Measurements from ENCODE around the gene CHST13.

- TF ChIP-seq, protein P1, sequence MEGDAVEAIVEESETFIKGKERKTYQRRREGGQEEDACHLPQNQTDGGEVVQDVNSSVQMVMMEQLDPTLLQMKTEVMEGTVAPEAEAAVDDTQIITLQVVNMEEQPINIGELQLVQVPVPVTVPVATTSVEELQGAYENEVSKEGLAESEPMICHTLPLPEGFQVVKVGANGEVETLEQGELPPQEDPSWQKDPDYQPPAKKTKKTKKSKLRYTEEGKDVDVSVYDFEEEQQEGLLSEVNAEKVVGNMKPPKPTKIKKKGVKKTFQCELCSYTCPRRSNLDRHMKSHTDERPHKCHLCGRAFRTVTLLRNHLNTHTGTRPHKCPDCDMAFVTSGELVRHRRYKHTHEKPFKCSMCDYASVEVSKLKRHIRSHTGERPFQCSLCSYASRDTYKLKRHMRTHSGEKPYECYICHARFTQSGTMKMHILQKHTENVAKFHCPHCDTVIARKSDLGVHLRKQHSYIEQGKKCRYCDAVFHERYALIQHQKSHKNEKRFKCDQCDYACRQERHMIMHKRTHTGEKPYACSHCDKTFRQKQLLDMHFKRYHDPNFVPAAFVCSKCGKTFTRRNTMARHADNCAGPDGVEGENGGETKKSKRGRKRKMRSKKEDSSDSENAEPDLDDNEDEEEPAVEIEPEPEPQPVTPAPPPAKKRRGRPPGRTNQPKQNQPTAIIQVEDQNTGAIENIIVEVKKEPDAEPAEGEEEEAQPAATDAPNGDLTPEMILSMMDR (conservative IDR thresholded peaks at IDR 0.05; ENCODE audit: low read depth, low read length) = peak; percentile 25; the same call in 1 of the 2 replicates
- no peak for TF ChIP-seq EZH2phosphoT487 (IDR thresholded peaks at IDR 0.05; ENCODE audit: borderline replicate concordance, low read length)
- no peak for TF ChIP-seq EZH2 (IDR thresholded peaks at IDR 0.05; ENCODE audit: low read length, unreplicated experiment)
Observed at GRCh38 chr3:126490619-126491018, 33.3 kb upstream of the CHST13 start.
